B cell (primary cell): ENCODE data around the gene DYRK1A.

Source experiments
- EZH2 ChIP-seq: IDR thresholded peaks from 2 replicates; pipeline ENCODE4 v1.6.1; 2012; ENCODE audit warnings: borderline replicate concordance, low read depth, mild to moderate bottlenecking, moderate library complexity, low read length; ENCODE audit not compliant: insufficient read depth, poor library complexity, severe bottlenecking
- TF ChIP-seq, protein P1 (sequence below): fragments of 200-600 bp; IDR thresholded peaks from one replicate; pipeline ENCODE4 v1.8.0; 2022; ENCODE audit warnings: antibody characterized with exemption, mild to moderate bottlenecking

DNA sequence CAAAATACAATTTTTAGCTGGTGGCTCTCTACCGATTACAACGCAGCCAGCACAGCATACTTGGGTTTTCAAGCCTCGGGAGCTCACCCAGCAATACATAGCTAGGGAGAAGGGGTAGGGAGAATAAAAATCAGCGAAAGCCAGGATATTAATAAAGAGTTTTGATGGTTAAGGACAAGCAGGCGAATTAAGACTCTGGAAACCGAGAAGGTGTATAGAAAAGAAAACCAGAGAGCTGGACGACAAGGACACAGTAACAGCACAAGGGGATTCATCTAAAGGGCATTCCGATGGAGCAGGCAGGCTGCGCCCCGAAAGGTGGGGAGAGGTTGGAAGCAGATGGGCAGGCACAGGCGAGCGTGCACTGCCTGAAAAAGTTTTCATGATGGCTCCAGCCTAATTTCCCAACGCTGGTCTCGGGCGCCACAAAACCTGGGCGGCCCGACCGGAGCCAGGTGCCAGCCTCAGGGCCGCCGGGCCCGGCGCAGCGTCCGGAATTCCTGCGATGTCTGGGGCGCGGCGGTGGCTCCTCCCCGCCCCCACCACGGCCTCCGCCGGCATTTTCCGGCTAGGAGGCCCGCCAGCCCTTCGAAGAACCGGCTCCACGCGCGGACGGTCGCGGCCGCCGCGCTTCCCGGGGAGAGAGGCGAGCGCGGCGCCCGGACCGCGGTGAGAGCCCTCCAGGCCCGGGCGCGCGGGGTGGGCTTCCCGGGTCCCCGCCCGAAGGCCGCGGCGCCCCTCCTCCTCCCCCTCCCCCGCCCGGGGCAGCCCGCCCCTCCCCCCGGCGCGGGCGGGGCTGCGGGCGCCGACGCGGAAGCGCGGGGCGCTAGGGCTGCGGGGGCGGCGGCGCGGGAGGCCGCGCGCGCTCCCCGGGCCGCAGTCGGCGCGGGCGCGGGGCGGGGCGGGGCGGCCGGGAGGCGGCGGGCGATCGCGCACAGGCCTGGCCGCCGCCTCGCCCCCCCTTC, 774 bp upstream of the DYRK1A start:
- TF ChIP-seq, protein P1, sequence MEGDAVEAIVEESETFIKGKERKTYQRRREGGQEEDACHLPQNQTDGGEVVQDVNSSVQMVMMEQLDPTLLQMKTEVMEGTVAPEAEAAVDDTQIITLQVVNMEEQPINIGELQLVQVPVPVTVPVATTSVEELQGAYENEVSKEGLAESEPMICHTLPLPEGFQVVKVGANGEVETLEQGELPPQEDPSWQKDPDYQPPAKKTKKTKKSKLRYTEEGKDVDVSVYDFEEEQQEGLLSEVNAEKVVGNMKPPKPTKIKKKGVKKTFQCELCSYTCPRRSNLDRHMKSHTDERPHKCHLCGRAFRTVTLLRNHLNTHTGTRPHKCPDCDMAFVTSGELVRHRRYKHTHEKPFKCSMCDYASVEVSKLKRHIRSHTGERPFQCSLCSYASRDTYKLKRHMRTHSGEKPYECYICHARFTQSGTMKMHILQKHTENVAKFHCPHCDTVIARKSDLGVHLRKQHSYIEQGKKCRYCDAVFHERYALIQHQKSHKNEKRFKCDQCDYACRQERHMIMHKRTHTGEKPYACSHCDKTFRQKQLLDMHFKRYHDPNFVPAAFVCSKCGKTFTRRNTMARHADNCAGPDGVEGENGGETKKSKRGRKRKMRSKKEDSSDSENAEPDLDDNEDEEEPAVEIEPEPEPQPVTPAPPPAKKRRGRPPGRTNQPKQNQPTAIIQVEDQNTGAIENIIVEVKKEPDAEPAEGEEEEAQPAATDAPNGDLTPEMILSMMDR: no peak
- TF ChIP-seq EZH2: no peak
